ENCODE measurements around the gene PLEKHM2.

Gene PLEKHM2

DNA sequence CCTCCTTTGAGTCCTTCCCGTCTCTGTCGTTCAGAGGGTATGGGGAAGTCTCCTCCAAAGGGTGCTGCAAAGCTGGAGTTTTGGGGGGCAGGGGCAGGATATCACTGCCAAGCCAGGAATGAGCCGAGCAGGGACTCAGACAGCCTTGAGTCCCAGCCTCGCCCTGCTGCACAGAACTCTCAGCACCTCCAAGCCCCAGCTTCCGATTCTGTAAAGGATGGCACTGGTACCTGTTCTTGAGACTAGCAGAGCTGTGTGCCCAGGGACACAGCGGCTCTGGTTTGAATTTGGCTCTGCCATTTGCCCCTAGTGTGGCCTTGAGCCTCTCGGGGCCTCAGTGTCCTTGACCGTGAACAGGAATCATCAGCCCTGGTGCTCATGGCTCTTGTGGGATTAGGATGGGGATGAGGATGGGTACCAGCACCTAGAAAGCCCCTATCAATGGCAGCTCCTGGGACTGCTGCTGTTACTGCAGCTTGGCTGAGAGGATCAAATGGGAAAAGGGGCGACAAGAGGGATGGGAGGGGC is 73.0 kb downstream of the PLEKHM2 start:
- Histone ChIP-seq H3K9me3 (ENCODE audit: control insufficient read depth in 1 of 2, low read length in 2 of 2) (no peaks in the 10 kb centered on the region), H3K36me3 (ENCODE audit: control insufficient read depth in 1 of 2, insufficient read depth in 2 of 2, low read length in 2 of 2) (no peaks in the 10 kb centered on the region), H3K4me1 (ENCODE audit: control insufficient read depth in 1 of 2, insufficient read depth in 2 of 2, low read length in 2 of 2) (peaks cover 31 to 34% of the 10 kb centered on the region in 2 donors), H3K4me3 (ENCODE audit: low read depth in 1 of 2, low read length in 2 of 2) (peak overlapping the region; percentile 66 to 84), H3K27me3 (ENCODE audit: control insufficient read depth in 1 of 2, insufficient read depth in 2 of 2, low read length in 2 of 2) (no peaks in the 10 kb centered on the region), H3K9ac (ENCODE audit: low read depth in 1 of 2, low read length in 2 of 2) (peak overlapping the region; percentile 83 to 88), H3K27ac (ENCODE audit: low read depth, low read length) (peak overlapping the region; percentile 73)

DNA sequence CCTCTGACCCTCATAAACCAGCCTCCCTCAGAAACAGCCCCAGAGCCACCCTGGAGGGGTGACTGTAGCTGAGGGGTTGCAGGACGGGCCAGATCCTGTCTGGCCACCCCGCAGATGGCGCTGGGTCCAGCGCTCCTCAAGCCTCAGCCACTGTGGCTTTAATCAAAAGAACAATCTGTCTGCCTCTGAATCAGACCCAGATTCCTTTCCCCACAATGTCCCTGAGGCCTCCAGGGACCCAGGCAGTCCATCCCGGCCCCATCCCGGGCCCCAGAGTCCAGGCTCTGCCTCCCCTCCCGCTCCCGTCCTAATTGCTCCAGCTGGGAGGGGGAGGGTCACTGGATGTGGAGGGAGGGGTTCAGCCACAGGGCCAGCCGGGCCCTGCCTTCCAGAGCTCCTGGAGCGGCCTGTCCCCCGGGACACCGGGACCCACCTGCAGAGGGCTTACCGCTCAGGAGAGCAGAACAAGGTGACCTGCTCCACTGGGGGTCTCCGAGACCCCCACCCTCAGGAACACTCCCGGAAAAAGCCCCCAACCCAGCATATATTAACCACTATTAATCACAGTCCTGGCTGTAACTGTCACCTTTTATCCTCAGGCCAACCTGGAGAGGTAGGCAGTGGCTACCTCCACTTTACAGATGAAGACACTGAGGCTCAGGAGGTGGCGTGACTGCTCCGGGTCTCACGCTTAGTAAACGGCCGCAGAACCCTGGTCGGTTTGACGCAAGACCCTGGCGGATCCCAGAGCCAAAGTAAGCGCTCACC is 73.6 kb downstream of the PLEKHM2 start:
- peak overlapping the region; percentile 83 to 88 for H3K9ac ChIP-seq (ENCODE audit: low read depth in 1 of 2, low read length in 2 of 2)
- H3K36me3 ChIP-seq (ENCODE audit: control insufficient read depth in 1 of 2, insufficient read depth in 2 of 2, low read length in 2 of 2), result no peaks in the 10 kb centered on the region
- H3K27ac ChIP-seq (ENCODE audit: low read depth, low read length), result peak overlapping the region; percentile 73
- H3K9me3 ChIP-seq (ENCODE audit: control insufficient read depth in 1 of 2, low read length in 2 of 2), result no peaks in the 10 kb centered on the region
- H3K27me3 ChIP-seq (ENCODE audit: control insufficient read depth in 1 of 2, insufficient read depth in 2 of 2, low read length in 2 of 2), result no peaks in the 10 kb centered on the region
- peak overlapping the region; percentile 66 to 84 for H3K4me3 ChIP-seq (ENCODE audit: low read depth in 1 of 2, low read length in 2 of 2)
- peaks cover 31 to 34% of the 10 kb centered on the region in 2 donors for H3K4me1 ChIP-seq (ENCODE audit: control insufficient read depth in 1 of 2, insufficient read depth in 2 of 2, low read length in 2 of 2)

DNA sequence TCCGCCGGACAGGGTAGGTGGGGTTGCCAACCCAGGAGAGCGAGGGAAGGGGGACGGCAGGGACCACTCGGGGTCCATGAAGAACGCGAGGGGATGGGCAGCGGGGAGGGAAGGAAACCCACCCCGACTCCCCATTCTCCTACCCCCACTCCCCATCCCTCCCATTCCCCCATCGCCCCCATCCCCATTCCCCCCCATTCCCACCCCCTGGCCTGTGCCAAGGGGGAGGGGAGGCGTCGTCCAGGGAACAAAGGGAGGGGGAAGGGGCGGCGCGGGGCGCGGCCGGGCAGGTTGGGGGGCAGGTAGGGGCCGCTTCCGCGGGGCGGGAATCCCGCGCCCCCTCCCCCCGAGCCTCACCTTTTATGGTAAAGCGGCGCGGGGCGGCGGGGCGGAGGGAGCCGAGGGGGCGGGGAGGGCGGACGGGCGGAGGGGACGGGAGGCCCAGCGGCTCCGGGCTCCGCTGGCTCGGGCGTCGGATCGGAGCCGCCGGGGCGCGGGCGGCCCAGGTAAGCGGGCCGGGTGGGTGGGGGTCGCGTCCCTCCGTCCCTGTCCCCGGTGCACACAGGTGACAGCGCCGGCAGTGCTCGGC is 74.3 kb downstream of the PLEKHM2 start, which contains the start of gene FBLIM1:
Gene FBLIM1, plus strand, starts transcription at position 453 of the 589 bp plus-strand sequence. CDS start 6,189 bp downstream, outside the sequence.
- Histone ChIP-seq H3K9ac (ENCODE audit: low read depth in 1 of 2, low read length in 2 of 2) (peak within 1 kb of the TSS; percentile 83 to 88), H3K4me1 (ENCODE audit: control insufficient read depth in 1 of 2, insufficient read depth in 2 of 2, low read length in 2 of 2) (peaks cover 31 to 34% of the 10 kb centered on the region in 2 donors), H3K36me3 (ENCODE audit: control insufficient read depth in 1 of 2, insufficient read depth in 2 of 2, low read length in 2 of 2) (no peaks in the 10 kb centered on the region), H3K27me3 (ENCODE audit: control insufficient read depth in 1 of 2, insufficient read depth in 2 of 2, low read length in 2 of 2) (no peaks in the 10 kb centered on the region), H3K4me3 (ENCODE audit: low read depth in 1 of 2, low read length in 2 of 2) (peak within 1 kb of the TSS; percentile 66 to 84), H3K9me3 (ENCODE audit: control insufficient read depth in 1 of 2, low read length in 2 of 2) (no peaks in the 10 kb centered on the region), H3K27ac (ENCODE audit: low read depth, low read length) (peak within 1 kb of the TSS; percentile 73)

DNA sequence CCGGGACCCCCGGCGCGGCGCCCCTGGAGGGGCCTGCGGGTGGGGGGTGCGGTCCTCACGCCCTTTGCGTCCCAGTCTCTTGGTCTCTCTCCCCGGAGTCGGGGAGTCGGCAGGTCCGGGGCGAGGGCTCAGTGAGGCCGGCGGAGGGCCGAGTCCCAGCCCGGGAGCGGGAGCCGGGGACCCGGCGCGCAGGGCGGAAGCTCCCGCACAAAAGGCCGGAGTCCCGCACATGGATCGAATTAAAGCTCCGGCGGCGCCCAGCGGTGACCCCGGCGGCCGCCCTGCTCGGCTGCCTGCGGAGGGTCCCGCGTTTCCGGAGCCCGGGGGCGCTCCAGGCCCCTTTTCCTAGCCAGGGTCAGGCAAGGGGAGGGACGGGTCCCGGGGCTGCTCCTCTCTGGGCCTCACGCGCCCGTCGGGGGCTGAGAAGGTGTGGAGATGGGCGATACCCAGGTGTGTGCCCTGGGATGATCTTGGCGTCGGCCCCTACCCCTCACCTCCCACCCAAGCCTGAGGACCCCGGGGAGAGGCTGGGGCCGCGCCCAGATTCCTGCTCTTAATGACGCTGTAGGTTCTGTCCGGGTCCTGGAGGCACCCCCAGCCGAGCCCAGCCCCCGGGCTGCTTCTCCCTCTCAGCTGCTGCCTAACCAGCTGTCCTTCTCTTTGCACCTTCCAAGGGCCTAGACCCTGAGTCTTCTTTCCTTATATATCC is 75.0 kb downstream of the PLEKHM2 start:
- Histone ChIP-seq H3K27ac (ENCODE audit: low read depth, low read length) (peak overlapping the region; percentile 14), H3K27me3 (ENCODE audit: control insufficient read depth in 1 of 2, insufficient read depth in 2 of 2, low read length in 2 of 2) (no peaks in the 10 kb centered on the region), H3K9me3 (ENCODE audit: control insufficient read depth in 1 of 2, low read length in 2 of 2) (no peaks in the 10 kb centered on the region), H3K9ac (ENCODE audit: low read depth in 1 of 2, low read length in 2 of 2) (peak overlapping the region; percentile 56 to 57), H3K36me3 (ENCODE audit: control insufficient read depth in 1 of 2, insufficient read depth in 2 of 2, low read length in 2 of 2) (no peaks in the 10 kb centered on the region), H3K4me1 (ENCODE audit: control insufficient read depth in 1 of 2, insufficient read depth in 2 of 2, low read length in 2 of 2) (peaks cover 36 to 40% of the 10 kb centered on the region in 2 donors), H3K4me3 (ENCODE audit: low read depth in 1 of 2, low read length in 2 of 2) (peak overlapping the region; percentile 55 to 57)

DNA sequence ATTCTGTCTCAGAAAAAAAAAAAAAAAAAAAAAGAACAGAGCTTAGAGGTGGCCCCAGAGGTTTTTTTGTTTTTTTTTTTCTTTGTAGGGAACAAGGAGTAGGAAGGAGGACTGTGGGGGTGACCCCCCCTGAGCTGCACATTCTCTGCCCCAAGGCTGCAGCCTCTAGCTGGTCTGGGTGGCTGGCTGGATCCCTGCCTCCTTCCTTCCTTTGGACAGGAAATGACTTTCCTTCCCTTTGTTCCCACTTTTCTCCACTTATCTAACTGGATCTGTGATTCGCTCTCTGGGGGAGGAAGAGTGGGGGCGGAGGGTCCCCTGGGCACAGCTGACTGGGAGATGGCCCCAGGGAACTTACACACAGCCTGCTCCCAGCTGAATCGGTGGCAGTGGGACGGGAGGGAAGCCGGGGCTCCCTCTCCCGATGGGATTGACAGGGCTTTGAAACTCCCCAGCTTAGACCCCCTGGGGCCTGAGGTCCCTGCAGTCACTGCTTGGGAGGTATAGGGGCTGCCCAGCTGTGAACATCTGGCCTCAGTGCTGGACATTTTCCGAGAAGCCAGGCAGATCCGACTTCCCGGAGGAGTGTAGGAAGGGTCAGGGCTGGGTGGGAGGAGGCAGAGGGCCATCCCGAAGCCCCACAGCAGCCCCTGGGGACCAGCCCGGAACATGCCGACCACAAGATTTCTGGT is 76.5 kb downstream of the PLEKHM2 start:
- peak overlapping the region; percentile 18 to 19 for H3K9ac ChIP-seq (ENCODE audit: low read depth in 1 of 2, low read length in 2 of 2)
- no peaks in the 10 kb centered on the region for H3K27me3 ChIP-seq (ENCODE audit: control insufficient read depth in 1 of 2, insufficient read depth in 2 of 2, low read length in 2 of 2)
- H3K4me3 ChIP-seq (ENCODE audit: low read depth in 1 of 2, low read length in 2 of 2), result peak overlapping the region in 1 of 2 donors; percentile 15
- peak overlapping the region; percentile 36 for H3K27ac ChIP-seq (ENCODE audit: low read depth, low read length)
- peaks cover 6 to 12% of the 10 kb centered on the region in 2 donors for H3K36me3 ChIP-seq (ENCODE audit: control insufficient read depth in 1 of 2, insufficient read depth in 2 of 2, low read length in 2 of 2)
- H3K4me1 ChIP-seq (ENCODE audit: control insufficient read depth in 1 of 2, insufficient read depth in 2 of 2, low read length in 2 of 2), result peaks cover 41 to 43% of the 10 kb centered on the region in 2 donors
- no peaks in the 10 kb centered on the region for H3K9me3 ChIP-seq (ENCODE audit: control insufficient read depth in 1 of 2, low read length in 2 of 2)

DNA sequence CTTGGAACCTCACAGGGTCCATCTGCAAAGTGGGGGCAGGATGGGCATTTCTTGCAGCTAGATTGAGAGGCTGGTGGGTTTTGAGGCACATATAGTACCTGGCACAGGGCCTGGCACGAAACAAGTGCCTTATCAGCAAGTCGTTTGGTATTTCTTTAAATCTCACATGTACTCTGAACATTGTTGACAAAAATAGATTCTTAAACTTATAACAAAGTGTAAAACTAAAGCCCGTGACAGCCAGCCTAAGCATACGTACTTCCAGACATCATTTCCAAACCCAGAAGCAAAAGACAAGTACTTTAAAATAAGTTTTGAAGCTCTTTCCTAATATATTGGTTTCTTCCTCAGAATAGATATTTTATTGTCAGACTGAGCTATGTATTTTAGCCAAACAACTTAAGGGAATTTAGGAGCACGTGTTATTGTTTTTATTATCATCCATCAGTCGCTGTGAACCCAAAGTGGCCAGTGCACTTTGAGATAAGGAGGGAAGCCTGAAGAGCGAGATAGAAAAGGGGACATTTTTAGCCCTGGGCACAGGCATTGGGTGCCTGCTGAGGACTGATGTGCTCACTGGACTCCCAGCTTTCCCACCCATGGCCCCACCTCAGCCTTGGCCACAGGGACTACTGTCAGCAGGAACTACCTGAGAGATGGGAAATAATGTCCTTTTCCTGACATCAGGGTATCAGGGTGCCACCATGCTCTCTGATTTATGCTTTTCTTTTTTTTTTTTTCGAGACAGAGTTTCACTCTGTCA is 77.4 kb downstream of the PLEKHM2 start:
- Histone ChIP-seq H3K9ac (ENCODE audit: low read depth in 1 of 2, low read length in 2 of 2) (peak overlapping the region in 1 of 2 donors; percentile 19), H3K4me3 (ENCODE audit: low read depth in 1 of 2, low read length in 2 of 2) (peak overlapping the region in 1 of 2 donors; percentile 15), H3K27me3 (ENCODE audit: control insufficient read depth in 1 of 2, insufficient read depth in 2 of 2, low read length in 2 of 2) (no peaks in the 10 kb centered on the region), H3K9me3 (ENCODE audit: control insufficient read depth in 1 of 2, low read length in 2 of 2) (no peaks in the 10 kb centered on the region), H3K4me1 (ENCODE audit: control insufficient read depth in 1 of 2, insufficient read depth in 2 of 2, low read length in 2 of 2) (peaks cover 35 to 39% of the 10 kb centered on the region in 2 donors), H3K36me3 (ENCODE audit: control insufficient read depth in 1 of 2, insufficient read depth in 2 of 2, low read length in 2 of 2) (peaks cover 9 to 18% of the 10 kb centered on the region in 2 donors), H3K27ac (ENCODE audit: low read depth, low read length) (peak overlapping the region; percentile 36)

DNA sequence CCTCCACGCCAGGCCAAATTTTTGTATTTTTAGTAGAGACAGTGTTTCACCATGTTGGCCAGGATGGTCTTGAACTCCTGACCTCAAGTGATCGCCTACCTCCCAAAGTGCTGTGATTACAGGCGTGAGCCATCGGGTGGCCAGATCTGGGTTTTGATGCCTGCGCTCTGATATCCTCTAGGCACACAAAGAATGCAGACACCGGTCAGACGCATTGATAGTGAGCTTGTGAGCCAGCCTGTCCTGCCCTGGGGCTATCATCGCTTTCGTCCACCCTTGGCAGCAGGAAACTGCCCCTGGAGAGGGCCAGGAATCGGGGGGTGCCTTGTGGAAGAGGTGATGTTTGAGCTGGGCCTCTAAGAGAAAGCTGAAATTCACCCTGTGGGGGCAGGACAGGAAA is 78.4 kb downstream of the PLEKHM2 start:
- H3K36me3 ChIP-seq (ENCODE audit: control insufficient read depth in 1 of 2, insufficient read depth in 2 of 2, low read length in 2 of 2), result peaks cover 9 to 20% of the 10 kb centered on the region in 2 donors

DNA sequence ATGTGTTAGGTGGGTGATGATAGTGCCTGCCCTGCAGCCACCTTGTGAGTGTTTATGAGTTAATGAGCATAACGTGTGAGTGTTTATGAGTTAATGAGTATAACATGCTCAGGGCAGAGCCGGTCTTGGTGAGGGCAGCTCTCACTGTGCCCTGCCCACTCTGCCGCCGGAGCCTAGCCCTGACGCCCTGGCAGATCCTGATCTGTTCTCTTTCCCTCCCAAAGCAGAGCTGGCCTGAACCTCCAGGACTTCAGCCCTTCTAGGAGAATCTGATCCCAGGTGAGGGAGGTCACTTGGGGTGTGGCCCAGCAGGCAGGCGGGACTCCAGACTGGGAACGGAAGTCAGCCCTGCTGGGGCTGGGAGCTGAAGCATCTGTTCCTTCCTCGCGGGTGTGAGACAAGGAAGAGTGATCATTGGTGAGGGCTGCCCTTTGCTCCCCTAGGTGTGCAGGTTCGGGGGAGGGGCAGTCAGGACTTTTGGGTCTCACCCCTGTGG is 80.2 kb downstream of the PLEKHM2 start:
- Histone ChIP-seq H3K4me1 (ENCODE audit: control insufficient read depth in 1 of 2, insufficient read depth in 2 of 2, low read length in 2 of 2) (peaks cover 31 to 33% of the 10 kb centered on the region in 2 donors), H3K9me3 (ENCODE audit: control insufficient read depth in 1 of 2, low read length in 2 of 2) (no peaks in the 10 kb centered on the region), H3K36me3 (ENCODE audit: control insufficient read depth in 1 of 2, insufficient read depth in 2 of 2, low read length in 2 of 2) (peaks cover 16 to 33% of the 10 kb centered on the region in 2 donors), H3K4me3 (ENCODE audit: low read depth in 1 of 2, low read length in 2 of 2) (peak overlapping the region in 1 of 2 donors; percentile 1), H3K27me3 (ENCODE audit: control insufficient read depth in 1 of 2, insufficient read depth in 2 of 2, low read length in 2 of 2) (no peaks in the 10 kb centered on the region), H3K9ac (ENCODE audit: low read depth in 1 of 2, low read length in 2 of 2) (peak overlapping the region; percentile 30 to 33), H3K27ac (ENCODE audit: low read depth, low read length) (peak overlapping the region; percentile 64)

More for the DNA sequence above, 78.4 kb downstream of the PLEKHM2 start:
- peaks cover 33 to 39% of the 10 kb centered on the region in 2 donors for H3K4me1 ChIP-seq (ENCODE audit: control insufficient read depth in 1 of 2, insufficient read depth in 2 of 2, low read length in 2 of 2)
- no peaks in the 10 kb centered on the region for H3K27me3 ChIP-seq (ENCODE audit: control insufficient read depth in 1 of 2, insufficient read depth in 2 of 2, low read length in 2 of 2)
- no peak overlapping the region for H3K27ac ChIP-seq (ENCODE audit: low read depth, low read length)
- no peak overlapping the region for H3K4me3 ChIP-seq (ENCODE audit: low read depth in 1 of 2, low read length in 2 of 2)
- no peak overlapping the region for H3K9ac ChIP-seq (ENCODE audit: low read depth in 1 of 2, low read length in 2 of 2)
- H3K9me3 ChIP-seq (ENCODE audit: control insufficient read depth in 1 of 2, low read length in 2 of 2), result no peaks in the 10 kb centered on the region

DNA sequence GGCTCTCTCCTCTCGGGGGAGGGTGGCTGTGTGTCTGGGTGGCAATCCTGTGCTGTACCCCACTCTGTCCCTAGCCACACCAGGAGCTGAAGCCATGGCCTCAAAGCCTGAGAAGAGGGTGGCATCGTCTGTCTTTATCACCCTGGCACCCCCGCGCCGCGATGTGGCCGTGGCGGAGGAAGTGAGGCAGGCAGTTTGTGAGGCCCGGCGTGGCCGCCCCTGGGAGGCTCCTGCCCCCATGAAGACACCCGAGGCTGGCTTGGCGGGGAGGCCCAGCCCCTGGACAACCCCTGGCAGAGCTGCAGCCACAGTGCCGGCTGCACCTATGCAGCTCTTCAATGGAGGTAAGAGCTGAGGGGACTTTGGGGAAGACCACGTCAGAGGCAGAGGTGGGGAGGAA is 80.8 kb downstream of the PLEKHM2 start:
- Histone ChIP-seq H3K9ac (ENCODE audit: low read depth in 1 of 2, low read length in 2 of 2) (peak overlapping the region in 1 of 2 donors; percentile 30), H3K27me3 (ENCODE audit: control insufficient read depth in 1 of 2, insufficient read depth in 2 of 2, low read length in 2 of 2) (no peaks in the 10 kb centered on the region), H3K9me3 (ENCODE audit: control insufficient read depth in 1 of 2, low read length in 2 of 2) (no peaks in the 10 kb centered on the region), H3K27ac (ENCODE audit: low read depth, low read length) (peak overlapping the region; percentile 15), H3K4me1 (ENCODE audit: control insufficient read depth in 1 of 2, insufficient read depth in 2 of 2, low read length in 2 of 2) (peaks cover 27 to 33% of the 10 kb centered on the region in 2 donors), H3K36me3 (ENCODE audit: control insufficient read depth in 1 of 2, insufficient read depth in 2 of 2, low read length in 2 of 2) (peaks cover 16 to 33% of the 10 kb centered on the region in 2 donors), H3K4me3 (ENCODE audit: low read depth in 1 of 2, low read length in 2 of 2) (no peak overlapping the region)
